Spinal cord (tissue), 10 donors: ENCODE results near the gene CGB8. TPM values are rescaled to one million over a fixed set of nuclear protein-coding genes. Genes with fewer than 3 reads are reported as not detected.
"Not testable (repeated sequence)": the region's sequence is repeated elsewhere in the genome, so short reads cannot be mapped to it uniquely, and the experiment has no call there.

Experiments
- DNase-seq, 6 donors: peaks; one replicate each; pipeline versions ENCODE4 v3.0.0 to v3.0.0-alpha.2; 2013 to 2015; ENCODE audit warnings: low spot score in 6 of 6, low read depth in 4 of 6
- H3K27ac ChIP-seq: one replicate; pipeline ENCODE4 v1.5.1; 2013; ENCODE audit warnings: low read depth, low read length, control low read depth
- H3K27me3 ChIP-seq: one replicate; pipeline ENCODE4 v1.6.1; 2013; ENCODE audit warnings: low read length; ENCODE audit not compliant: control insufficient read depth, insufficient read depth
- H3K36me3 ChIP-seq: one replicate; pipeline ENCODE4 v1.6.1; 2013; ENCODE audit warnings: low read length; ENCODE audit not compliant: control insufficient read depth, insufficient read depth
- H3K4me1 ChIP-seq: one replicate; pipeline ENCODE4 v1.6.1; 2013; ENCODE audit warnings: low read length; ENCODE audit not compliant: control insufficient read depth, insufficient read depth
- H3K4me3 ChIP-seq: one replicate; pipeline ENCODE4 v1.5.1; 2013; ENCODE audit warnings: low read depth, low read length, control low read depth
- H3K9me3 ChIP-seq: one replicate; pipeline ENCODE4 v1.6.1; 2013; ENCODE audit warnings: low read length; ENCODE audit not compliant: control insufficient read depth, insufficient read depth
- WGBS: methylation state at CpG from one replicate; pipeline ENCODE4 v1.1.5; 2013; ENCODE audit warnings: missing lambda C conversion rate; ENCODE audit not compliant: insufficient coverage; 5-methylcytosine and 5-hydroxymethylcytosine counted together
- polyA plus RNA-seq, 2 donors: library from polyadenylated mRNA; unstranded; fragments of 120-200 nt; gene quantifications; one replicate each; pipeline ENCODE4 v1.2.1, GENCODE V29; 2013; ENCODE audit not compliant: insufficient read length in 2 of 2
- total RNA-seq, 2 donors: library from RNA; depleted of rRNA in 1 of 2; stranded (reverse); fragments of 120-200 nt in 1 of 2; fragments of >200 nt in 1 of 2; gene quantifications; one replicate each; pipeline versions ENCODE4 v1.2.3 to v1.2.4, GENCODE V29; 2013 to 2014
- donor health status: healthy.

CGB8 gene
- total and polyA plus RNA-seq, 4 donors: 0.72 TPM; not detected in 3

DNA sequence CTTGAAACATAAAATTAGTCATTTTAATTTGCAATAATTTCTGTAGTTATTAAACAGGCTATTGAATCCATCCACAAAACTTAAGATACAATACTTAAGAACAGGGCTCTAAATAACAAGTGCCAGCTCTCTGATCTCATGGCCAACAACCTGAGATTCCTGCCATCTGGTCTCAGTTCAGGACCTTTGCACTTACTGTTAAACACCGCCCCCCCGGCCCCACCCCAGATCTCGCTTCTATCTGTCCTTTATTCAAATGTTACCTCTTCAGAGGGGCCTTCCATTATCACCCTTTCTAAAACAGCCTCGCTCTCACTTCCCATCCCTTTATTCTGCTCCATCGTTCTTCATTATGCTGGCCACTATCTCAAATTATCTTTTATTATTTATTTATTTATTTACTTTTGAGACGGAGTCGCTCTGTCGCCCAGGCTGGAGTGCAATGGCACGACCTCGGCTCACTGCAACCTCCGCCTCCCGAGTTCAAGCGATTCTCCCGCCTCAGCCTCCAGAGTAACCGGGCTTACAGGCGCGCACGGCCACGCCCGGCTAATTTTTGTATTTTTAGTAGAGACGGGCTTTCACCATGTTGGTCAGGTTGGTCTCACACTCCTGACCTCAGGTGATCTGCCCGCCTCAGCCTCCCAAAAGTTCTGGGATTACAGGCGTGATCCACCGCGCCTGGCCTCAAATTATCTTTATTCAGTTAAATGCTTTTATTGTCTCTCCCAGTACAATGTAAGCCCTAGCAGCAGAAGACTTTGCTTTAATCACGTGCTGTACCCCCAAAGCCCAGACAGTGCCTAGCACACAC is 35.5 kb upstream of the CGB8 start:
- 70% methylated on average over 17 of the region's 26 CpGs for whole genome bisulfite sequencing
- Histone ChIP-seq H3K27me3 (no peaks in the 10 kb centered on the region), H3K36me3 (peaks cover 19% of the 10 kb centered on the region), H3K4me1 (peaks cover 19% of the 10 kb centered on the region), H3K27ac (peak overlapping the region; percentile 88), H3K9me3 (no peaks in the 10 kb centered on the region), H3K4me3 (peak overlapping the region; percentile 95)
- DNase-seq: no peak

DNA sequence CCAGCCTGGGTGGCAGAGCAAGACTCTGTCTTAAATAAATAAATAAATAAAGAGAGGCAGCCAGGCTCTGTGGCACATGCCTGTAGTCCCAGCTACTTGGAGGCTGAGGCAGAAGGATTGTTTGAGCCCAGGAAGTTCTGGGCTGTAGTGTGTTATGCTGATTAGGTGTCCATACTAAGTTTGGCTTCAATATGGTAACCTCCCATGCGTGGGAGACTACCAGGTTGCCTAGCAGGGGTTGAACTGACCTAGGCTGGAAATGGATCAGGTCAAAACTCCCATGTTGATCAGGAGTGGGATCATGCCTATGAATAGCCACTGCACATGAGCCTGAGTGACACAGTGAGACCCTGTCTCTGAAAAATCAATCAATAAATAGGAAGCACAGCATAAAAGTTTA is 32.4 kb upstream of the CGB8 start:
- Histone ChIP-seq H3K4me3 (no peak overlapping the region), H3K36me3 (peaks cover 1% of the 10 kb centered on the region), H3K27me3 (no peaks in the 10 kb centered on the region), H3K4me1 (peaks cover 12% of the 10 kb centered on the region), H3K9me3 (no peaks in the 10 kb centered on the region), H3K27ac (no peak overlapping the region)
- no peak for DNase-seq
- WGBS: 70% methylated on average over 1 of the region's 1 CpG

DNA sequence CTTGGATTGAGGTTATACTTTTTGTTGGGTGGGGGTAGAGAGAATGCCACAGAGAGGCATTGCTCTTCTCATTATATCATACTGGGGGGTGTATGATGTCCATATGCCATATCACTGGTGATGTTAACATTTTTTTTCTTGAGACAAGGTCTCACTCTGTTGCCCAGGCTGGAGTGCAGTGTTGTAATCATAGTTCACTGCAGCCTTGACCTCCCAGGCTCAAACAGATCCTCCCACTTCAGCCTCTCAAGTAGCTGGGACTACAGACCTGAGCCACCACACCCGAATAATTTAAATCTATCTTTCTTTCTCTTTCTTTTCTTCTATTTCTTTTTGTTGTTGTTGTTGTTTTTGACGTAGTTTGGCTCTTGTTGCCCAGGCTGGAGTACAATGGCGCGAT is 31.5 kb upstream of the CGB8 start:
- Histone ChIP-seq H3K36me3 (no peaks in the 10 kb centered on the region), H3K9me3 (no peaks in the 10 kb centered on the region), H3K27ac (no peak overlapping the region), H3K4me1 (peaks cover 6% of the 10 kb centered on the region), H3K27me3 (no peaks in the 10 kb centered on the region), H3K4me3 (no peak overlapping the region)
- DNase-seq: no peak
- WGBS: 100% methylated on average over 2 of the region's 4 CpGs

DNA sequence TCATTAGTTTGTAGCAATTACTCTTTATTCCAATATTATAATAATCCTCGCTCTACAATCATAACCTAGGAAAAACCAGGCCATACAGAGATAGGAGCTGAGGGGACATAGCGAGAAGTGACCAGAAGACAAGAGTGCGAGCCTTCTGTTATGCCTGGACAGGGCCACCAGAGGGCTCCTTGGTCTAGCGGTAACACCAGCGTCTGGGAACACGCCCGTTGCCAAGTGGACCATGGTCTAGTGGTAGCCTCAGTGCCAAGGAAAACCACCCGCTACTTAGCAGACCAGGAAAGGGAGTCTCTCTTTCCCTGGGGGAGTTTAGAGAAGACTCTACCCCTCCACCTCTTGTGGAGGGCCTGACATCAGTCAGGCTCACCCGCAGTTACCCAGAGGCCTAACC is 26.0 kb upstream of the CGB8 start:
- H3K27me3 ChIP-seq: peaks cover 41% of the 10 kb centered on the region

DNA sequence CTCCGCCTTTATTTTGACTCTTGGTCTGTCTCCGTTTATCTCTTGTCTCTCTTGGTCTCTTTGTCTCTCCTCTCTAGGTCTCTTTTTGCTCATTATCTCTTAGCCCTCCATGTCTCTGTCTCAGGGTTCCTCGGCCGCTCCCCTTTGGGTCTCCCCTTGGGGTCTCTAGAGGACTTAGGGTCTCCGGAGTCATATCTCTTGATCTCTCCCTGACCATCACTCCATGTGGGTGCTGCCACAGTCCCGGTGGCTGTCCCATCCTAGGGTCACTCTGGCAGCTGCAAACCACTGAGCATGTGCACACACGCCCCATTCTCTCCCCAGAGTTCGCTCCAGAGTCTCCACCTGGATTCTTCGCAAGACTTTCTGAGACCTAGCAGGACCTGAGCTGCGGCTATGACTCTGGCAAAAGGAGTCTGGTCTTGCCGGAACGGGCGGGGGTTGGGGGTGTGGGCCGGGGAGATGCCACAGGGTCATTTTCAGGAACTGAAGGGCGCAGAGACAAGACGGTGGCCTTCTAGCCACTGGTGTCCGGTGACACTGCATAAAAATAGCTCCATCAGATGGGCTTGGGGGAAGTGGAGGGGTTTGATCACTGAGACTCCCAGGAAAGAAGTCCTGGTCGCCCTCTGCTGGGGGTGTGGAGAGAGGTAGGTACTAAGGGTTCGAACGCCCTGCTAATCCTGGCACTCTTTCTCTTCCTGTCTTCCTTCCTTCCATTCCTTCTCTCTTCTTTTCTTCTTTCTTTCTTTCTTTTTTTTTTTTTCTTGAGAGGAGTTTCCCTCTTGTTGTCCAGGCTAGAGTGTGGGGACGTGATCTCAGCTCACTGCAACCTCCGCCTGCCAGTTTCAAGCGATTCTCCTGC is 24.8 kb upstream of the CGB8 start:
- no peak overlapping the region for H3K4me3 ChIP-seq
- H3K9me3 ChIP-seq: no peaks in the 10 kb centered on the region
- no peak for DNase-seq
- no peaks in the 10 kb centered on the region for H3K36me3 ChIP-seq
- no peak overlapping the region for H3K27ac ChIP-seq
- H3K4me1 ChIP-seq: no peaks in the 10 kb centered on the region
- peaks cover 47% of the 10 kb centered on the region for H3K27me3 ChIP-seq
- WGBS: 76% methylated on average over 17 of the region's 23 CpGs

More for the DNA sequence above, 26.0 kb upstream of the CGB8 start:
- H3K9me3 ChIP-seq, H3K27ac ChIP-seq, H3K4me1 ChIP-seq, H3K36me3 ChIP-seq, H3K4me3 ChIP-seq: not testable (repeated sequence)
- peak in 2 of 6 donors; percentile 61 to 67 for DNase-seq
- WGBS: 20% methylated on average over 6 of the region's 9 CpGs

DNA sequence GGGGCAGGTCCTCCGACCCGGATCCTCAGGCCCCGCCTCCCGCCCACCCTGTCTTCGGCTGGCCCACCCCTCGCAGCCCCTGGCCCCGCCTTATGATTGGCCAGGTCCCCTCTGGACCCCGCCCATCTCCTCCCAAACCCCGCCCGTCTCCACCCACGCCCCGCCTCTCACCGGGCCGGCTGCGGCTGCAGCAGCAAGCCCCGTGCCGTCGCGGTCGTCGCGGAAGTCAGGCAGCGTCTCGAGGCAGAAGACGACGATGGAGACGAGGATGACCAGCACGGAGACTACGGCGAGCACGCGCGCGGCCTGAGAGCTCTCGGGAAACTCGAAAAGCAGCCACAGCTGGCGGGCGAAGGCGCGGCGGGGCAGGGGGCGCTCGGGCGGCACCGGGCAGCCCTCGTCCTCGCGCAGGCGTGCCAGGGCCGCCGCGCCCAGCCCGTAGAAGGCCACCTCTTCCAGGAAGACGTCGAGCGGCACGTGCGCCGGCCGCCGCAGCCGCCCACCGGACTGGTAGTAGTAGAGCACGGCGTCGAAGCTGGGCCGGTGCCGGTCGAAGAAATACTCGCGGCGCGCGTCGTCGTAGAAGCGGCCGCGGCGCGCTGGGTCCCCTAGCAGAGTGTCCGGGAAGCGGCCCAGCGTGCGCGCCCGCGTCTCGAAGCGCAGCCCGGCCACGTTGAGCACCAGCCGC is 23.1 kb upstream of the CGB8 start:
- Histone ChIP-seq H3K27me3 (peaks cover 53% of the 10 kb centered on the region), H3K27ac (no peak overlapping the region), H3K4me1 (no peaks in the 10 kb centered on the region), H3K9me3 (no peaks in the 10 kb centered on the region), H3K36me3 (no peaks in the 10 kb centered on the region), H3K4me3 (no peak overlapping the region)
- peak in 1 of 6 donors; percentile 53 for DNase-seq
- 3% methylated on average over 90 of the region's 93 CpGs for WGBS

DNA sequence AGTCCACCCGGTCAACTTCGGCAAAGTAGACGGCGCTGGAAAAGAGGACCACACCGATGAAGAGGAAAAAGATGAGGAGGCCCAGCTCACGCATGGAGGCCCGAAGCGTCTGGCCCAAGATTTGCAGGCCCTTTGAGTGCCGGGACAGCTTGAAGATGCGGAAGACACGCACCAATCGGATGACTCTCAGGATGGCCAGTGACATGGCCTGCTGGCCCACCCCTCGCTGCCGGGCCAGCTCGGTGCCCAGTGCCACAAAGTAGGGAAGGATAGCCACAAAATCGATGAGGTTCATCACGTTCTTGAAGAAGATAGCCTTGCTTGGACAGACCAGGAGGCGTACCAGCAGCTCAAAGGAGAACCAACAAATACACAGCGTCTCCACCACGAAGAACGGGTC is 21.5 kb upstream of the CGB8 start:
- WGBS: 91% methylated on average over 19 of the region's 21 CpGs
- H3K27me3 ChIP-seq: peaks cover 67% of the 10 kb centered on the region

DNA sequence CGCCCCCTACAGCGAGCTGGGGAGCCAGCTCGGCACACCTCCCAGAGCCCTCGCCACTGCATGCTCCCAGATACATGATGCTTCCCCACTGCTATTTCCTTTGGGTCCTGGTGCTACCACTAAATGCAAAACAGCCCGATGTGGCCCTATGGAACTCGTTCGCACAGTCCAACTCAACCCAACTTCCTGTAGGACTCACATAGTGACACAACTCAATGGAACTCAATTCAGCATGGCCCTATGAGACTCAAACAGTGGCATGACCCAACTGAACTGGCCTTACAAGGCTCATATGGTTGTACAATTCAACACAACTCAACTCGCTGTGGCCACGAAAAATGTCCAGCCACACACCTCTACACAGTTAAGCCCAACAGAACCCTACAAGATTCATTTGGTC is 20.1 kb upstream of the CGB8 start:
- no peaks in the 10 kb centered on the region for H3K9me3 ChIP-seq
- WGBS: 91% methylated on average over 9 of the region's 9 CpGs
- peaks cover 11% of the 10 kb centered on the region for H3K4me1 ChIP-seq
- DNase-seq: no peak
- no peaks in the 10 kb centered on the region for H3K36me3 ChIP-seq
- no peak overlapping the region for H3K4me3 ChIP-seq
- H3K27me3 ChIP-seq: peaks cover 74% of the 10 kb centered on the region
- H3K27ac ChIP-seq: no peak overlapping the region

More for the DNA sequence above, 21.5 kb upstream of the CGB8 start:
- DNase-seq: no peak
- Histone ChIP-seq H3K36me3 (no peaks in the 10 kb centered on the region), H3K9me3 (no peaks in the 10 kb centered on the region), H3K4me1 (peaks cover 2% of the 10 kb centered on the region), H3K4me3 (no peak overlapping the region), H3K27ac (no peak overlapping the region)

DNA sequence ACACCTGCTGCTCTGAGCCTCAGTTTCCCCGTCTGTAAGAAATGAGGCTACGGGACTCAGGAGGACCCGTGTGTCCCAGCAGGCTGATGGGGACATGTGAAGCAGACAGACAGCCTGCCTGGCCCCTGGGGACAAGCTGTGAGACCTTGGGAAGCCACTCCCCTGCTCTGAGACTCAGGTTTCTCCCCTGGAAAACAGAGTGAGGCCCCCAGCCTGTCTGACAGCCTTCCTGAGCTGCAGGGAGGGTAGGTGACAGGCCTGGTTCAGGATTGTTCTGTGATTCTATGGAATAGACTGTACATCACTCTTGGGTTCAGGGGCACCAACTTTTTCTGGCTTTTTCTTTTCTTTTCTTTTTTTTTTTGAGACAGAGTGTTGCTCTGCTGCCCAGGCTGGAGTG is 18.6 kb upstream of the CGB8 start:
- Histone ChIP-seq H3K4me3 (no peak overlapping the region), H3K9me3 (no peaks in the 10 kb centered on the region), H3K36me3 (no peaks in the 10 kb centered on the region), H3K4me1 (peaks cover 11% of the 10 kb centered on the region), H3K27me3 (peaks cover 66% of the 10 kb centered on the region), H3K27ac (no peak overlapping the region)
- WGBS: 66% methylated on average over 3 of the region's 3 CpGs
- no peak for DNase-seq
